ELR (cell line): Measurements from ENCODE around the gene TGFBR1.
A peak's percentile ranks its signal among the peaks of the same experiment; 100 is the strongest.
"Not testable (repeated sequence)": the region's sequence is repeated elsewhere in the genome, so short reads cannot be mapped to it uniquely, and the experiment has no call there.

Source experiments
- DNase-seq: peaks from one replicate; pipeline ENCODE4 v3.0.0-alpha.2; 2015; ENCODE audit warnings: low read depth

Gene TGFBR1

GRCh38 chr9:99076030-99076429 is 28.9 kb upstream of the TGFBR1 start:
- no peak for DNase-seq

- DNase-seq, result no peak
Observed at GRCh38 chr9:99076483-99077171, 28.3 kb upstream of the TGFBR1 start.

GRCh38 chr9:99078717-99079116 is 26.2 kb upstream of the TGFBR1 start:
- DNase-seq, result no peak

GRCh38 chr9:99079542-99079941 is 25.4 kb upstream of the TGFBR1 start:
- DNase-seq, result no peak

GRCh38 chr9:99083051-99083450 is 21.9 kb upstream of the TGFBR1 start:
- no peak for DNase-seq

- peak; percentile 50 for DNase-seq
Observed at GRCh38 chr9:99085949-99086948, 18.7 kb upstream of the TGFBR1 start.

- no peak for DNase-seq
Observed at GRCh38 chr9:99087462-99087861, 17.5 kb upstream of the TGFBR1 start.

- DNase-seq, result no peak
Observed at GRCh38 chr9:99090336-99091130, 14.4 kb upstream of the TGFBR1 start.

- DNase-seq, result no peak
Observed at GRCh38 chr9:99092643-99093491, 12.0 kb upstream of the TGFBR1 start.

GRCh38 chr9:99093492-99093791 is 11.5 kb upstream of the TGFBR1 start:
- no peak for DNase-seq

- no peak for DNase-seq
Observed at GRCh38 chr9:99095565-99095964, 9.3 kb upstream of the TGFBR1 start.

- no peak for DNase-seq
Observed at GRCh38 chr9:99096409-99096808, 8.5 kb upstream of the TGFBR1 start.

GRCh38 chr9:99099806-99100585 is 4.9 kb upstream of the TGFBR1 start:
- DNase-seq, result not testable (repeated sequence)

- no peak for DNase-seq
Observed at GRCh38 chr9:99101271-99101670, 3.6 kb upstream of the TGFBR1 start.

- no peak for DNase-seq
Observed at GRCh38 chr9:99101812-99102211, 3.1 kb upstream of the TGFBR1 start.

GRCh38 chr9:99103054-99103895 is 1.6 kb upstream of the TGFBR1 start:
- DNase-seq, result peak; percentile 13

- peak; percentile 43 for DNase-seq
Observed at GRCh38 chr9:99103901-99104458, 933 bp upstream of the TGFBR1 start.

GRCh38 chr9:99105152-99106043 is 485 bp downstream of the TGFBR1 start:
- DNase-seq, result peak; percentile 86

- no peak for DNase-seq
Observed at GRCh38 chr9:99106044-99106375, 1.1 kb downstream of the TGFBR1 start.
